HepG2 (cell line): ENCODE data around the gene FHL3. TPM values are rescaled to one million over a fixed set of nuclear protein-coding genes. Genes with fewer than 3 reads are reported as not detected.

Experiments
- ATF6 ChIP-seq: sonication (generic); formaldehyde crosslinking; conservative IDR thresholded peaks from 2 replicates; pipeline ENCODE4 v1.4.0; 2020; ENCODE audit warnings: missing genetic modification reagents
- FOXA1 ChIP-seq, 2 experiments: fragments of 450-650 bp in 1 of 2; sonication (generic) in 1 of 2; formaldehyde crosslinking in 1 of 2; IDR thresholded peaks; 2 replicates each; pipeline versions ENCODE4 v1.4.0 to v1.6.1; 2016 to 2020; ENCODE audit warnings: missing genetic modification reagents in 1 of 2
- KDM6A ChIP-seq: IDR thresholded peaks from 2 replicates; pipeline ENCODE4 v1.6.1; 2016; ENCODE audit warnings: low read depth
- NONO ChIP-seq, 2 experiments: fragments of 450-650 bp in 1 of 2; sonication (generic) in 1 of 2; formaldehyde crosslinking in 1 of 2; IDR thresholded peaks in 1 of 2; conservative IDR thresholded peaks in 1 of 2; 2 replicates each; pipeline versions ENCODE4 v1.6.1 to v1.8.0; 2017 to 2022; ENCODE audit warnings: mild to moderate bottlenecking in 1 of 2, missing genetic modification reagents in 1 of 2, moderate library complexity in 1 of 2
- PHF21A ChIP-seq: sonication (generic); formaldehyde crosslinking; IDR thresholded peaks from 2 replicates; pipeline ENCODE4 v1.5.0; 2020; ENCODE audit warnings: mild to moderate bottlenecking, missing genetic modification reagents
- PRDM15 ChIP-seq: sonication (generic); formaldehyde crosslinking; IDR thresholded peaks from 2 replicates; pipeline ENCODE4 v1.4.0; 2020; ENCODE audit warnings: missing genetic modification reagents
- THAP9 ChIP-seq: sonication (generic); formaldehyde crosslinking; IDR thresholded peaks from 2 replicates; pipeline ENCODE4; 2020; ENCODE audit warnings: missing genetic modification reagents, mild to moderate bottlenecking, borderline replicate concordance
- ZBTB26 ChIP-seq: IDR thresholded peaks from 2 replicates; pipeline ENCODE4 v1.6.1; 2016; ENCODE audit warnings: missing compliant biosample characterization, missing genetic modification reagents, borderline replicate concordance
- ZBTB44 ChIP-seq: sonication (generic); formaldehyde crosslinking; IDR thresholded peaks from 2 replicates; pipeline ENCODE4 v1.4.0; 2020; ENCODE audit warnings: missing genetic modification reagents
- ZNF224 ChIP-seq: sonication (generic); formaldehyde crosslinking; IDR thresholded peaks from 2 replicates; pipeline ENCODE4 v1.5.0; 2020; ENCODE audit warnings: mild to moderate bottlenecking, missing genetic modification reagents
- ZNF510 ChIP-seq: sonication (generic); formaldehyde crosslinking; IDR thresholded peaks from 2 replicates; pipeline ENCODE4 v1.4.0; 2020; ENCODE audit warnings: low read depth, mild to moderate bottlenecking, missing genetic modification reagents
- ZNF800 ChIP-seq: sonication (generic); formaldehyde crosslinking; IDR thresholded peaks from 2 replicates; pipeline ENCODE4 v1.4.0; 2020; ENCODE audit warnings: missing genetic modification reagents
- polyA plus RNA-seq, 8 experiments: library from polyadenylated mRNA; depleted of rRNA in 3 of 8; stranded (reverse) in 7 of 8; unstranded in 1 of 8; fragments of >200 nt; fragmentation: Illumina TruSeq in 4 of 8; extraction: Trizol in 4 of 8; gene quantifications; 2 replicates each; pipeline versions ENCODE4 v1.2.1 to v1.2.3, GENCODE V29; 2011 to 2016; ENCODE audit warnings: low read depth in 4 of 8, missing spikeins in 1 of 8, mixed read lengths in 1 of 8; ENCODE audit not compliant: insufficient read depth in 1 of 8
- total RNA-seq, 5 experiments: library from RNA; depleted of rRNA; stranded (reverse); fragments of >200 nt; fragmentation: Illumina TruSeq; extraction: Trizol; gene quantifications; 2 replicates each; pipeline ENCODE4 v1.2.3, GENCODE V29; 2016; ENCODE audit warnings: low read depth in 1 of 5

FHL3 gene
- total and polyA plus RNA-seq, 2 of the 13 experiments (the other 11 are each of a cell fraction or from before 2014, with no cell fraction given), result 2.8 to 6.6 TPM

GRCh38 chr1:38012363-38013226 is 7.3 kb upstream of the FHL3 start, which contains the start of gene UTP11 (continued):
- TF ChIP-seq ZNF510 (CRISPR knock-in tag), result peak; percentile 92
- TF ChIP-seq PHF21A (CRISPR knock-in tag), result peak; percentile 76
- peak; percentile 88 for TF ChIP-seq THAP9 (CRISPR knock-in tag)
- TF ChIP-seq NONO (IDR thresholded peaks at IDR 0.05), result no peak
- TF ChIP-seq NONO (CRISPR knock-in tag; conservative IDR thresholded peaks at IDR 0.05), result peak; percentile 51
- TF ChIP-seq ZBTB26, result peak; percentile 96
- TF ChIP-seq ATF6, result peak; percentile 92
- TF ChIP-seq FOXA1 (IDR thresholded peaks at IDR 0.05), result no peak
- TF ChIP-seq FOXA1 (CRISPR knock-in tag; IDR thresholded peaks at IDR 0.05), result no peak
- 0 out of 2 replicates have a peak, but pooled peaks have one; percentile 41 for TF ChIP-seq PRDM15 (CRISPR knock-in tag)
- no peak for TF ChIP-seq KDM6A (CRISPR knock-in tag)
- peak; percentile 99 for TF ChIP-seq ZNF224 (CRISPR knock-in tag)
- TF ChIP-seq ZNF800, result 0 out of 2 replicates have a peak, but pooled peaks have one; percentile 48
- TF ChIP-seq ZBTB44 (CRISPR knock-in tag), result peak; percentile 97
